ENCODE measurements around the gene BDKRB2. TPM values are rescaled to one million over a fixed set of nuclear protein-coding genes. Genes with fewer than 3 reads are reported as not detected.

BDKRB2 gene
- total RNA-seq, 1 donor from 2014 or later, result 7.9 TPM

DNA sequence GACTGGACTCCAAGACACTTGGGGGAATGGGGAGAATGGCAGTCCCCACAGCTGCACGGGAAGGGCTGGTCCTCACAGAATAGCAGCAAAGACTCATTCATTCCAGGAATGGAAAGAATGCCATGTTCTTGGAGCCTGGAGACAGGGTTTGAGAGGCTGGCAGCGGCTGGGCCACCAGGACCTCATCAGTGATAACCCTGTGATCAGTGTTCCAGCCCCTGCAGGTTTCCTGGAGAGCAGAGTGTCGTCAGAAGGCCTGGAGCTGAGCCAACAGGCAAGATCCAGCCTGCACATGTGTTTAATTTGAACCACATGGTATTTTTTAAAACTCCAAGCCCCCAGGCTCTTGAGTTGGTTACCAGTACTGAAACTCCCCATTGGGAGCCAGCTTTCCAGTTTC lies 62.7 kb downstream of the BDKRB2 start:
- DNase-seq (ENCODE audit: low spot score in 2 of 2), result no peak
- TF ChIP-seq, protein P1, sequence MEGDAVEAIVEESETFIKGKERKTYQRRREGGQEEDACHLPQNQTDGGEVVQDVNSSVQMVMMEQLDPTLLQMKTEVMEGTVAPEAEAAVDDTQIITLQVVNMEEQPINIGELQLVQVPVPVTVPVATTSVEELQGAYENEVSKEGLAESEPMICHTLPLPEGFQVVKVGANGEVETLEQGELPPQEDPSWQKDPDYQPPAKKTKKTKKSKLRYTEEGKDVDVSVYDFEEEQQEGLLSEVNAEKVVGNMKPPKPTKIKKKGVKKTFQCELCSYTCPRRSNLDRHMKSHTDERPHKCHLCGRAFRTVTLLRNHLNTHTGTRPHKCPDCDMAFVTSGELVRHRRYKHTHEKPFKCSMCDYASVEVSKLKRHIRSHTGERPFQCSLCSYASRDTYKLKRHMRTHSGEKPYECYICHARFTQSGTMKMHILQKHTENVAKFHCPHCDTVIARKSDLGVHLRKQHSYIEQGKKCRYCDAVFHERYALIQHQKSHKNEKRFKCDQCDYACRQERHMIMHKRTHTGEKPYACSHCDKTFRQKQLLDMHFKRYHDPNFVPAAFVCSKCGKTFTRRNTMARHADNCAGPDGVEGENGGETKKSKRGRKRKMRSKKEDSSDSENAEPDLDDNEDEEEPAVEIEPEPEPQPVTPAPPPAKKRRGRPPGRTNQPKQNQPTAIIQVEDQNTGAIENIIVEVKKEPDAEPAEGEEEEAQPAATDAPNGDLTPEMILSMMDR (IDR thresholded peaks at IDR 0.05), result no peak
- no peaks in the 10 kb centered on the region for H3K4me1 ChIP-seq
- H3K27me3 ChIP-seq, result no peaks in the 10 kb centered on the region
- no peaks in the 10 kb centered on the region for H3K36me3 ChIP-seq
- intact Hi-C loops (cut with DNase I), result no loop called here
- H3K27ac ChIP-seq, result no peak overlapping the region
- no peaks in the 10 kb centered on the region for H3K9me3 ChIP-seq
- H3K4me3 ChIP-seq, result no peak overlapping the region

DNA sequence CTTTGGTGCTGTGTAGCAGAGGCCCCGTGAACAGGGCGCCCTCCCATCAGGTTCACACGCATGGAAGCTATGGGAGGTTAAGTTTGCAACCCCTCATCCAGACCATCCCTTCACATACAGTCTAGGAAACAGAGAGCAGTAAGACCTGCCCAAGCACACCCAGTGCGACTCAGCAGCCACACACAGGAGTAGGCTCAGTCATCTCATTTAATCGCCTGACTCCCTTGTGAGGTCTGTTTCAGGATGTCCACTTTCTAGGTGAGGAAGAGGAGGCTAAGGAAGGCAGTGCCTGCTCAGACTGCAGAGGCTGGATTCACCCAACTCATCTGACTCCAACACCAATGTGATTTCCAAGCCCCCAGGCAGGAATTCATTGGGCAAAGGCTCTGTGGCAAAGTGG lies 63.3 kb downstream of the BDKRB2 start:
- Histone ChIP-seq H3K36me3 (no peaks in the 10 kb centered on the region), H3K27ac (no peak overlapping the region), H3K4me3 (no peak overlapping the region), H3K27me3 (no peaks in the 10 kb centered on the region), H3K4me1 (no peaks in the 10 kb centered on the region), H3K9me3 (no peaks in the 10 kb centered on the region)
- intact Hi-C loops (cut with DNase I), result no loop called here
- TF ChIP-seq, protein P1 (IDR thresholded peaks at IDR 0.05), result no peak
- DNase-seq (ENCODE audit: low spot score in 2 of 2), result no peak

GRCh38 chr14:96268431-96269358 lies 64.1 kb downstream of the BDKRB2 start:
- Histone ChIP-seq H3K4me1 (no peaks in the 10 kb centered on the region), H3K27ac (no peak overlapping the region), H3K9me3 (no peaks in the 10 kb centered on the region), H3K4me3 (no peak overlapping the region), H3K36me3 (no peaks in the 10 kb centered on the region), H3K27me3 (no peaks in the 10 kb centered on the region)
- TF ChIP-seq, protein P1 (IDR thresholded peaks at IDR 0.05), result no peak
- DNase-seq (ENCODE audit: low spot score in 2 of 2), result no peak
- intact Hi-C loops (cut with DNase I), result no loop called here

DNA sequence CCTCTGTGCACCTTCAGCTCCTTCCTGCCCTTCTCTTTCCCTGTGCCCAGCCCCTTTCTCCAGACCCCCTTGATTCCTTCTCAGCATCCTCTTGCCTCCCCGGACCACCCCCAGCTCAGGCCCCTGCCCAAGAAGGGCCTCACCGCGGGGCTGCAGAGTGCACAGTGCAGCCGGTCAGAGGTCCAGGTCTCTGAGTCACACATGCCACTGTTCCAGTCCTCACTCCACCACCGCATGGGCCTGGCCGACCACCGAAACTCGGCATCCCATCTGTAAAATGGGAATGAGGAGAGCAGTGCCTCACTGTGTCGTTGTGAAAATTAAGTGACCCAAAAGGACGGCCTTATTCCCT lies 64.7 kb downstream of the BDKRB2 start:
- H3K9me3 ChIP-seq, result no peaks in the 10 kb centered on the region
- no peaks in the 10 kb centered on the region for H3K4me1 ChIP-seq
- intact Hi-C loops (cut with DNase I), result no loop called here
- no peak overlapping the region for H3K4me3 ChIP-seq
- TF ChIP-seq, protein P1 (IDR thresholded peaks at IDR 0.05), result no peak
- DNase-seq (ENCODE audit: low spot score in 2 of 2), result no peak
- H3K27me3 ChIP-seq, result no peaks in the 10 kb centered on the region
- no peaks in the 10 kb centered on the region for H3K36me3 ChIP-seq
- H3K27ac ChIP-seq, result no peak overlapping the region

DNA sequence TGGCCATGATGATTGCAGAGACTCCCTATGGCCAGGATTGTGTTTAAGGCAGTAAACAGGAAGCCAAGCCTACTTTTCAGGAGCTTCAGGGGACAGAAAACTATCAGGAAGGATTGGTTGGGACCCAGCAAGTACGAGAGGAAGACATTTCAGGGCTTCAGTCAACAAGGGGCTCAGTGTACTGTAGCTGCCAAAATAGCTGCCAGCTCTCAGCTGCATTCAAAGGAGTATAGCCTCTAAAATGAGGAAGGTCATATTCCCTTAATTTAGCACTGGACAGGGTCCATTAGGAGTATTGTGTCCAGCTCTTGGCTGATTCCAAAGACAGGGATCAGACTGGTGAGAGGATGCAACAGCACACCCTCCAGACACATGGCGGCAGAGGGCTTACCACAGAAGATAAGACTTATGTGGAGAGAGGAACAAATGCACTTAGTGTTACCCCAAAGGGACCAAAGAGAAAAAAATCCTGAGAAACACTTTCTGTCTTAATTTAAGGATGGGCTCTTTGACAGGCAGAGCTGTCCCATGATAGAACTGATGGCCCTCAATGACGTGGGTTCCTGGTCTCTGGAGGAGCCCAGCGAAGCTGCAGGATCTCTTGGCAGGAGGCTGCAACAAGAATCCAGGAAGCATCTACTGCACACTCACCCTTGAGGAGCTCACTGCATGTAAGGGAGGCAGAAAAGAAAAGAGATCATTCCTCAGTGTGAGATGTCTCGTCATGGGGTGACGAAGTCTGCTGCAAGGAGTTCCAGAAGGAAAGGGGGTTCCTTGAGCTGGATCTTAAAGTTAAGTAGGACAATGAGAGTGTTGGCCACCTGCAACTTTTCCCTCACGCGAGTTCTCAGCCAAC lies 66.2 kb downstream of the BDKRB2 start:
- Histone ChIP-seq H3K27ac (no peak overlapping the region), H3K4me1 (no peaks in the 10 kb centered on the region), H3K27me3 (no peaks in the 10 kb centered on the region), H3K9me3 (no peaks in the 10 kb centered on the region), H3K4me3 (no peak overlapping the region), H3K36me3 (no peaks in the 10 kb centered on the region)
- intact Hi-C loops (cut with DNase I), result no loop called here
- no peak for DNase-seq (ENCODE audit: low spot score in 2 of 2)
- TF ChIP-seq, protein P1 (IDR thresholded peaks at IDR 0.05), result no peak
